Left renal cortex interstitium (tissue), 4 donors: ENCODE data around the gene PLA2G12B. TPM values are rescaled to one million over a fixed set of nuclear protein-coding genes. Genes with fewer than 3 reads are reported as not detected.
"Not testable (repeated sequence)": the region's sequence is repeated elsewhere in the genome, so short reads cannot be mapped to it uniquely, and the experiment has no call there.

ENCODE experiments used
- DNase-seq, 4 donors: peaks; one replicate each; pipeline ENCODE4 v3.0.0-alpha.2; 2013; ENCODE audit warnings: low read depth in 4 of 4, low spot score in 2 of 4, missing footprints in 1 of 4
- polyA plus RNA-seq, 4 donors: library from polyadenylated mRNA; unstranded; fragments of 120-200 nt; gene quantifications; one replicate each; pipeline ENCODE4 v1.2.1, GENCODE V29; 2013; ENCODE audit not compliant: insufficient read length in 4 of 4

PLA2G12B gene, protein sequence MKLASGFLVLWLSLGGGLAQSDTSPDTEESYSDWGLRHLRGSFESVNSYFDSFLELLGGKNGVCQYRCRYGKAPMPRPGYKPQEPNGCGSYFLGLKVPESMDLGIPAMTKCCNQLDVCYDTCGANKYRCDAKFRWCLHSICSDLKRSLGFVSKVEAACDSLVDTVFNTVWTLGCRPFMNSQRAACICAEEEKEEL
- polyA plus RNA-seq: 1 to 10 TPM; 5.6 to 8.7 (median 6.6) TPM

DNA sequence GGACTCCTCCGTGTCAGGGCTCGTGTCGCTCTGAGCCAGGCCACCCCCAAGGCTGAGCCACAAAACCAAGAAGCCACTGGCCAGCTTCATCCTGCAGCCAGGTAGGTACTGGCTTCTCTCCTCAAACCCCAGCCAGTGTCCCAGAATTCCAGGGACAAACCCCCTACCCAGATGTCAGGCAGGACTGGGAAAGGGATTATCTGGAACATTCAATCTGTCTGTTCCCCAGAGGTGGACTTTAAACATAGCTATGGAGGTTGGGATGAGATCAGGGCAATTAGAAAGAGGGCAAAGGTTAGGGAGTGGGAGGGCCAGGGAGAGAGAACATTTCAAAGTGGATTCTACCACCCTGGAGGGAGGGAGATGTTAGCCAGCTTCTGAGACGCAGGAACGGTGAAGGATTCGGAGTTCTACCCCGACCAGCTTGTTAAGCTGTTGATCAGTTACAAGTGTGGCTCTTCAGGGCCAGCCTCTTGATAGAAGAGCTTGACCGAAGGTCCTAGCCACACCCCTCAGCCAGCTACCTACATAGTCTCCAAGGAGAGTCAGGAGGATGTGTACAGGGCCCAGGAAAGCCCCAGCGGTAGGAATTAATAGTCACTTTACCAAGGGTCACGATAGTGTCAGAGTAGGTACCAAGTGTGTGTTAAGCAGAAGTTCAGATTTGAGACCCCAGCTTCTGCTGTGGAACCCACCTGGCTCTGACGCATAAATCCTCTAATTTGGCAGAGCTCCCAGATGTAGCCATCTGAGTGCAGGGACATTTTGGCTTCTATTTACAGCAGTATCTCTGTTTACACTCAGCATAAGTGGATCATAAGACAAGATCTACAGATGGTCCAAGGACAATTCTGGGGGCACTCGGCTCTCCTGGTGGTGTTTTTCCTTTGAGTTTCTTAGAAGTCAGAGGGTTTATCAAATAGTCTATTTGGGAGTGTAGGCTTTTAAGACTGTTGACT is at the start of gene PLA2G12B:
PLA2G12B (minus strand) TSS at position 211 of the 959 bp plus-strand sequence; CDS start at position 90, 121 bp downstream.
- no peak for DNase-seq

DNA sequence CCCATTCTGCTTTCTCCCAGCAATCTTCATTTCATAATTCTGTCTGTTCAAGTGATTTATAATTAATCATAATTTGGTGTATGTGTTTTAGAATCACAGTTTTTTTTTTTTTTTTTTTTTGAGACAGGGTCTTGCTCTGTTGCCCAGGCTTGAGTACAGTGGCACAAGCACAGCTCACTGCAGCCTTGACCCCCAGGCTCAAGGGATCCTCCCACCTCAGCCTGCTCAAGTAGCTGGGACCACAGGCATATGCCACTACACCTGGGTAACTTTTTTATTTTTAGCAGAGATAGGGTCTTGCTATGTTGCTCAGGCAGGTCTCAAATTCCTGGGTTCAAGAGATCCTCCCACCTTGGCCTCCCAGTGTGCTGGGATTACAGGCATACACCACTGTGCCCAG is 49.2 kb upstream of the PLA2G12B start:
- DNase-seq: no peak

DNA sequence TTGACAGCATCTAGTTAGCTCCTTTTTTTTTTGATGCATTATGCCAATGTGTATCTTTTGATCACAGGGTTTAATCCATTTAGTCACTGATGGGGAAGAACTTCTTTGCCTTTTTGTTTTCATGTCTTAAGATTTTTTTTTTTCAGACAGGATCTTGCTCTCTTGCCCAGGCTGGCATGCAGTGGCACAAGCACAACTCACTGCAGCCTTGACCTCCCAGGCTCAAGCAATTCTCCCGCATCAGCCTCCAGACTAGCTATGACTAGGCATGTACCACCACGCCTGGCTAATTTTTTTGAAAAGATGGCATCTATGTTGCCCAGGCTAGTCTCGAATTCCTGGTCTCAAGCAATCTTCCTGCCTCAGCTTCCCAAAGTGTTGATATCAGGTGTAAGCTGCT is 46.4 kb upstream of the PLA2G12B start:
- DNase-seq: no peak

DNA sequence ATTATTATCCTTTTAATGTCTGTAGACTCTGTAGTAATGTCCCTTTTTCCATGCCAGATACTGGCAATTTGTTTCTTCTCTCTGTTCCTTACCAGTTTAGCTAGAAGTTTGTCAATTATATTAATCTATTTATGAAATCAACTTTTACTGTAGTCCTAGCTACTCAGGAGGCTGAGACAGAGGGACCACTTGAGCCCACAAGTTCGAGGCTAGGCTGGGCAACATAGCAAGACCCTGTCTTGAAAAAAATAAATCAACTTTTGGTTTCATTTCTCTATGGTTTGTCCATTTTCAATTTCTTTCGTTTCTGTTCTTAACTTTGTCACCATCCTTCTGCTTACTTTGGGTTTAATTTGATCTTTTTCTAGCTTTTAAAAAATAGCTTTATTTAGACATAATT is 42.5 kb upstream of the PLA2G12B start:
- DNase-seq: no peak

DNA sequence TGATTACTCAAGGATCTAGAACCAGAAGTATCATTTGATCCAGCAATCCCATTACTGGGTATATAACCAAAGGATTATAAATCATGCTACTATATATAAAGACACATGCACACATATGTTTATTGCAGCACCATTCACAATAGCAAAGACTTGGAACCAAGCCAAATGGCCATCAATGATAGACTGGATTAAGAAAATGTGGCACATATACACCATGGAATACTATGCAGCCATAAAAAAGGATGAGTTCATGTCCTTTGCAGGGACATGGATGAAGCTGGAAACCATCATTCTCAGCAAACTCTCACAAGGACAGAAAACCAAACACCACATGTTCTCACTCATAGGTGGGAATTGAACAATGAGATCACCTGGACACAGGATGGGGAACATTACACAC is 40.9 kb upstream of the PLA2G12B start:
- DNase-seq: not testable (repeated sequence)

DNA sequence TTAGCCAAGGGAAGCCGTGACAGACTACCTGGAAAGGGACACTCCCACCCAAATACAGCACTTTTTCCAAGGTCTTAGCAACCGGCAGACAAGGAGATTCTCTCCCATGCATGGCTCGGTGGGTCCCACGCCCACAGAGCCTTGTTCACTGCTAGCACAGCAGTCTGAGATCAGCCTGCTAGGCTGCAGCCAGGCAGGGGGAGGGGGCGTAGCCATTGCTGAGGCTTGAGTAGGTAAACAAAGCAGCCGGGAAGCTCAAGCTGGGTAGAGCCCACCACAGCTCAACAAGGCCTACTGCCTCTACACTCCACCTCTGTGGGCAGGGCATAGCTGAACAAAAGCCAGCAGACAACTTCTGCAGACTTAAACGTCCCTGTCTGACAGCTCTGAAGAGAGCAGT is 35.2 kb upstream of the PLA2G12B start:
- DNase-seq: not testable (repeated sequence)

DNA sequence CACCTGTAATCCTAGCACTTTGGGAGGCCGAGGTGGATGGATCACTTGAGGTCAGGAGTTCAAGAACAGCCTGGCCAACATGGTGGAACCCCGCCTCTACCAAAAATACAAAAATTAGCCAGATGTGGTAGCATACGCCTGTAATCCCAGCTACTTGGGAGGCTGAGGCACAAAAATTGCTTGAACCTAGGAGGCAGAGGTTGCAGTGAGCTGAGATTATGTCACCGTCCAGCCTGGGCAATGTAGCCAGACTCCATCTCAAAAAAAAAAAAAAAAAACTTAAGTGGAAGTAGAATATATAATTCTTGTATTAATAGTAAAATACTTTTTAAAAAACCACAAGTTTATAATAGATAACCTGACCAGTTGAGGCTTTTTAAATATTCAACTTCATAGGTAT is 30.0 kb upstream of the PLA2G12B start:
- not testable (repeated sequence) for DNase-seq

DNA sequence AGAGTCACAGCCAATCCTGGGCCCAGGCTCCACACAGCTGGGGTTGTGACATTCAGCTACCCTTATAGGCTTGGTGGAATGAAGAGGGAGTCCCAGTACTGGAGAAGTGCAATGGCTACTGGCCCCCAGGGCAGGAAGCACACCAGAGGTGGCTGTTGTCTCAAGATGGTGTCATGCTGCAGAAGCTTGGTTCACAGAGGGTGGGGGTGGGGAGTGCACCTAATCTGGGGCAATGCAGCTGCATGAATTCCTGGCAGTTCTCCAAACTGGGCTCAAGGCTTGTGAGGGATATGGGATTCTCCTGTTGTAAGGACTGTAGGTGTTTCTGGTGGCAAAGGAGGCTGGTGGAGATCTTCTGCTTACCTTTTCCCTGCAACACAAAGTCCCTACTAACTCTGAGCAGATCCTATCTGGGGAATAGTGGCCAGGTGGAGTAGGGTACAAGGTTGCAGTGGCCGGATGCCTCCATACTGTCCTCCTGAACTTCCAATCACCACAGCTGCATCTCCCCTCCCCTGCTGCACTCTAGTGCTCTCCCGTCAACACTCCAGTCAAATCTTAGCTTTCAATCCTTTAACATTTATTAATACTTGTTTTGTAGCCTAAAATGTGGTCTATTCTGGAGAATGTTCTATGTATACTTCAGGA is 27.4 kb upstream of the PLA2G12B start:
- no peak for DNase-seq

DNA sequence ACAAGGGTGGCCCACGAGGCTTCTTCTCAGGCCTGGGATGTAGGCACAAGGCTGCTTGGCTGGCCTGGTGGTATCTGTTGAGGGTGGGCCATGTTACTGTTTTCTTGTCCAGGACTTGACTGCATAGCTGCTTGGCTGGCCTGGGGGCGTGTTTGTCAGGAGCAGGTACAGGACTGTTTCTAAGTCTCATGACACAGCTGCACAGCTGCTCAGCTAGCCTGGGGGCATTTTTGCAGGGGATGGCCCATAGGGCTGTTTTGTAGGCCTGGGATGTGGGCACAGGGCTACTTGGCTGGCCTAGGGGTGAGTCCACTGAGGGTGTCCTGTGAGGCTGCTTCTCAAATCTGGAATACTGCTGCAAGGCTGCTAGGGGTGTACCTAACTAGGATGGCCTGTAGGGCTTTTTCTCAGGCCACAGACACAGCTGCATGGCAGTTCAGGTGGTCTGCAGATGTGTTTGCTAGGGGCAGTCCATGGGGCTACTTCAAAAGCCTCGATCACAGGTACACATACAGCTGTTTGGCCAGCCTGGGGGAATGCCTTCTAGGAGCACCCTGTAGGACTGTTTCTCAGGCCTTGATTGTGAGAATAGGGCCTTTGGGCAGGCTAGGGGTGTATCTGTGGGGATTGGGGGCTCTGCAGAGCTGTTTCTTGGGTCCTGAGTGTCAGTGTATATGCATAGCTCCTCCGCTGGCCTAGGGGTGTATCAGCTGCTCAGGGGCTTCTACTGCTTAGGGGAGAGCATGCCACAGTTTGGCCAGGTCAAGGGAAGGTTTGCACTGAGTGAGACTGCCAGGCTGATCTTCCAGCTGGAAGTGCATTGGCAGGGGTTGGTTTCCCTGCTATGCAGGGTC is 26.6 kb upstream of the PLA2G12B start:
- DNase-seq: no peak

DNA sequence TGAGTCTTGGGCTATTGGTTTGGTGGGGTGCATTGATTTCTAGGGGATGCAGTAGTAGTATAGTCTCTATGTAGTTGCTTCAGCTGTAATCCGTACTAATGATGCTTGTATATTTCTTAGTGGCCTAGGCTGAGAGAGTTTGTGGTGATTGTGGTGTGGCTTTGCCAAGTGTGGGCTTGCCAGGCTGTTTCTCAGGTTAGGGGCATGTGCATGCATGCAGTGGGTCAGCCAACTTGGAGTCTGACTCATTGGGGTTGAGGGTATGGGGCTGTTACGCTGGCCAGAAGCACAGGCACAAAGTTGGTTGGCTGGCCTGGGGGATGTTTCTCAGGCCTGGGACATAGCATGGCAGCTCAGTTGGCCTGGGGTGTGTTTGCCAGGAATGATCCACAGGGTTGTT is 25.7 kb upstream of the PLA2G12B start:
- DNase-seq: no peak

DNA sequence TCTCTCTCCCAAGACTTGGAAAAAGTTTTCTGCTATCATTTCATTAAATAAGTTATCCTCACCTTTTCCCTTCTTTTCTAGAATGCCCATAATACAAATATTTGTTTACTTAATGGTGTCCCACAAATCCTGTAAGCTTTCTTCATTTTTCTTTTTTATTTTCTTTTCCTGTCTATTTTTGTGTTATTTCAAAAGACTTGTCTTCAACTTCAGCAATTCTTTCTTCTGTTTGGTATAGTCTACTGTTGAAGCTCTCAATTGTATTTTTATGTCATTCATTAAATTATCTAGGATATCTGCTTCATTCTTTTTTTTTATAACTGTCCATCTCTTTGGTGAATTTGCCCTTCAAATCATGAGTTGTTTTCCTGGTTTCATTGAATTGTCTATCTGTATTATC is 25.1 kb upstream of the PLA2G12B start:
- no peak for DNase-seq

DNA sequence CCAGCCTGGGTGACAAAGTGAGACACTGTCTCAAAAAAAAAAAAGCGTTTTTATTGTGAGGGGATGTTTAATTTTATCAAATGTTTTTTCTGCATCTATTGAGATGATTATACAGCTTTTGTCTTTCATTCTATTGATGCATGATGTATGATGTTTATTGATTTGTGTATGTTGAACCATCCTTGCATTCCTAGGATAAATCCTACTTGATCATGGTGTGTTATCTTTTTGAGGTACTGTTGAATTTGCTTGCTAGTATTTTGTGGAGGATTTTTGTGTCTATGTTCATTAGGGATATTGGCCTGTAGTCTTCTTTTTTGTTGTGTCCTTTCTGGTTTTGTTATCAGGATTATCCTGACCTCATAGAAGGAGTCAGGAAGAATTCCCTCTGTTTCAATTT is 22.3 kb upstream of the PLA2G12B start:
- no peak for DNase-seq

DNA sequence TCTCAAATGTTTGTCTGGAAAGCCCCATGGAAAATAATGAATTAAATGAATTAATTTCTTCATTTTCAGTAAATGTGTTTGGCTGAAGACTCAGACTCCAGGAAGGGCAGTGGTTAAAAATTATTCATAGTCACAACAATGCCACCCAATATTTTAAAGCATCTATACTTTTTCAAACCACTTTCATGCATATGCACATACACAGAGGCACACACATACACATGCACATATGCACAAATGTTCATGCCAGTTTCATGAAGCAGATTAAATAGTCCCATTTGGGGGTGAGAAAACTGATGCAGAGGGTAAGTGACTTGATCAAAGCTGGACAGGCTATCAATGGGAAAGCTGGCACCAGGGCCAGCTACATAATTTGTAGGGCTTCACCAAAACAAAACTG is 1.4 kb upstream of the PLA2G12B start:
- DNase-seq: no peak

DNA sequence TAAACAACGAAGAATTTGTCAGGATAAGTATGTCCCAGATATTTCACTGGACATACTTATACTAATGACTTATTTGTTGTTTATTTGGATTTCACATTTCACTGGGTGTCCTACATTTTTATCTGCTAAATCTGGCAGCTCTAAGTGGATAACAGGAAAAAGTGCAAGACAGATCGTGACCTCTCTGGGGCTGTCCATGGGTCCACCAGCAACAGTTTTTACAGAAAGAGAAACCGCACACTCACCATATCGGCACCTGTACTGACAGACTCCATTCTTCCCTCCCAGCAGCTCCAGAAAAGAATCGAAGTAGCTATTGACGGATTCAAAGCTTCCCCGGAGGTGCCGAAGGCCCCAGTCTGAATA is 393 bp downstream of the PLA2G12B start:
- no peak for DNase-seq

DNA sequence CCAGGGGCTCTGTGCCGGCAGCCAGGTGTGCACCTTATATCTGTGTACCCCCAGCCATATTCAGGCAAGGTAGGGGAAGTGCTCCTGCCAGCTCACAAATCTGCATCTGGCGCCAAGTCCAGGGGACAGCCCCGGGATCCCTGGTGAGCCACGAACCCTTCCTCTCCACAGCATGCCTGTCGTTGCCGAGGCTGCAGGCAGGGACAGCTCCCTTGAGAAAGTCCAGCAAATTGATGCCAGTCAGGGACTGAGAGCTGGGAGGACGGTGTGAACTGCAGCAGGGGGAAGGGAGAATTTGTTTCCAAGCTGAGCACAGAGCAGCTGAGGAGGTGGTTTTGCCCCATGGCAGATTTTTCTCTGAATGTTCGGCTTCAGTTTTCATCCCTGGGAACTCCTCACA is 919 bp downstream of the PLA2G12B start:
- DNase-seq: no peak

DNA sequence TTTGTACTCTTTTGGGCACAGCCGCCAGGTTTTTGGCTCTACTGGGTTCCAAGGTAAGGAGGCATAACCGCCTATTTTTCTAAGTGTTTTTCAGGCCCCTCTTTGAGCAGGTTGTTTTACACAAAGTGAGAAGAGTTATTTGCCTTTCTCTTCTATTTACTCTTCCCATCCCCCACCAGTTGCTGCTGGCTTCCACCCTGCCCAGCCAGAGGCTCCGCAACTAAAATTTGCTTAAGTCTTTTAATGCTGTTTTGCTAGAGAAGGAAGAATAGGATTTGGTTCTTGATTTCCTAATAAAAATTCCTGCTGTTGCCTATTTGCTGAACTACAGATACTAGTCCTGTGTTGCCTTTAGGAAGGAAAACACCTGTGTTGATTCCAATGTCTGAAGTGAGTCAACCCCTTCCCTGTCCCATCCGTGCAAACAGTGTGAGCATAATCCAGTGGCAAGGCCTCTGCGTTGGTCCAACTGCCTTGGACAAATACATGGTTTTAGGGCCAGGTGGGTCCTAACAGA is 1.9 kb downstream of the PLA2G12B start:
- DNase-seq: no peak

DNA sequence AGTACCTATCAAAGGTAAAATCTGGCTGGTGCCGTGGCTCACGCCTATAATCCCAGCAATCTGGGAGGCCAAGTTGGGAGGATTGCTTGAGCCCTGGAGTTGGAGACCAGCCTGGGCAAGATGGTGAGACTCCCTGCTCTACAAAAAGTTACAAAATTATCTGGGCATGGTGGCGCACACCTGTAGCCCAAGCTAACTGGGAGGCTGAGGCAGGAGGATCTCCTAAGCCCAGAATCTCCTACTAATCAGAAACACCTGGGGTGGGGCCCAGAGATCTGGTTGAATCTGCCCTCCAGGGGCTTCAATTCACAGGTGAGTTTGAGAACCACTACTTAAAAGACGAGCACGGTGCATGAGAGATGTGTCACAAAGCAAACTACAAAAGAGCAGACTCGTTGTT is 2.4 kb downstream of the PLA2G12B start:
- DNase-seq: no peak

DNA sequence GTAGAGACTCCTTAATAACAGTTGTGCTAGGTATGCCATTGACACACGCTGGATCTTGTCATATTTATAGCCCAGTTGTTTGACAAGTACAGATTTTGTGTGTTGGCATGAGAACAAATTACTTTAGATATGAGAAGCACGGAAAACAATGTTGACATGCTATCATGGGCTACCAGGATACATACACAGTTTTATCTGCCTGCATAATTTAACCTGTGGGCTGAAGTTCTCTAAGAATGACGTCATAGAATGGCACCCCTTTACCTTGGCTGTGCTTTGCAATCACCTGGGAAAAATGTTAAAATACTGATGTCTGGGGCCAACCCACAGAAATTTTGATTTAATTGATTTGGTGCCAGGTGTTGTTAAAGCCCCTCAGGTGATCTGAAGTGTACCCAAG is 2.8 kb downstream of the PLA2G12B start:
- DNase-seq: no peak

DNA sequence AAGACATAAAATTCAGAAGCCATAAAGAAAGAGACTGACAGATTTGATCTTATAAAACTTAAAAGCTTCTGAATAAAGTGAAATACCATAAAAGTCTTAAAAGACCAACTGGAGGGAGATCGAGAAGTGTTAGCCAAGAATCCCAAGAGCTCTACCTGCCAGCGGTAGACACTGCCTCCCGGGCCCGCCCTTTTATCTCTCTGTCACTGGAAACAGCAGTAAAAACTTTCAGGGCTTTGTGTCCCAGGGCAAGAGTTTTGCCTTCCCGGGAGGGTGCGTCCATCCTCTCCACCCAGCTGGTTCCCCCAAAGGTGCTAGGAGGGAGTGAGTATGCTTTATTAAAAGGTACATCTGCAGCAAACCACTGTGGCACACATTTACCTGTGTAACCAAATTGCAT is 5.8 kb downstream of the PLA2G12B start:
- DNase-seq: no peak

DNA sequence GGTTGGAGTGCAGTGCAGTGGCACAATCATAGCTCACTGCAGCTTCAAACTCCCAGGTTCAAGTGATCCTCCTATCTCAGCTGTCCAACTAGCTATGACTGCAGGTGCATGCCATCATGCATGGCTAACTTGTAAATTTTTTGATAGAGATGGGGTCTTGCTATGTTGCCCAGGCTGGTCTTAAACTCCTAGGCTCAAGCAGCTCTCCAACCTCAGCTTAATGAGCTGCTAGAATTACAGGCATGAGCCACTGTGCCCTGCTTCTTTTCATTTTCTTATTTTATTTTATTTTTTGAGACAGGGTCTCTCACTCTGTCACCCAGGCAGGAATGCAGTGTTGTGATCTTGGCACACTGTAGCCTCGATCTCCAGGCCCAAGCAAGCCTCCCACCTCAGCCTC is 7.6 kb downstream of the PLA2G12B start:
- no peak for DNase-seq
